VCaP (cell line): ENCODE results near the gene INHBE.
A peak's percentile ranks its signal among the peaks of the same experiment; 100 is the strongest.
"Not testable (repeated sequence)": the region's sequence is repeated elsewhere in the genome, so short reads cannot be mapped to it uniquely, and the experiment has no call there.

Experiments used
- H3K27ac ChIP-seq: fragments of 450-650 bp; 2 replicates; pipeline ENCODE4 v1.5.1; 2017
- CTCF ChIP-seq: fragments of 450-650 bp; conservative IDR thresholded peaks from 2 replicates; pipeline ENCODE4 v1.5.1; 2017; ENCODE audit warnings: mild to moderate bottlenecking, moderate library complexity

Gene INHBE

GRCh38 chr12:57433370-57433769 lies 21.7 kb upstream of the INHBE start:
- H3K27ac ChIP-seq = no peak overlapping the region
- TF ChIP-seq CTCF = no peak

GRCh38 chr12:57434517-57435223 lies 20.4 kb upstream of the INHBE start, which contains the start of gene INHBC:
TSS of gene INHBC (plus strand) at chr12:57434784. CDS start at chr12:57434887, 103 bp downstream.
- TF ChIP-seq CTCF = no peak
- H3K27ac ChIP-seq = no peak within 1 kb of the TSS

GRCh38 chr12:57435293-57435692 lies 19.8 kb upstream of the INHBE start:
- H3K27ac ChIP-seq = no peak overlapping the region
- TF ChIP-seq CTCF = no peak

- no peak for TF ChIP-seq CTCF
- H3K27ac ChIP-seq = peak overlapping the region; percentile 45; the same call in 1 of the 2 replicates
These were observed 16.7 kb upstream of the INHBE start for GRCh38 chr12:57438400-57438799.

GRCh38 chr12:57439762-57440266 lies 15.3 kb upstream of the INHBE start:
- peak overlapping the region; percentile 45 for H3K27ac ChIP-seq
- no peak for TF ChIP-seq CTCF

- not testable (repeated sequence) for H3K27ac ChIP-seq
These were observed 13.7 kb upstream of the INHBE start for GRCh38 chr12:57441393-57441792.

GRCh38 chr12:57441846-57442427 lies 13.2 kb upstream of the INHBE start:
- no peak for TF ChIP-seq CTCF
- H3K27ac ChIP-seq = no peak overlapping the region

GRCh38 chr12:57444337-57444736 lies 10.8 kb upstream of the INHBE start:
- not testable (repeated sequence) for H3K27ac ChIP-seq
